Measurements from ENCODE around the gene ADCY10. TPM values are rescaled to one million over a fixed set of nuclear protein-coding genes. Genes with fewer than 3 reads are reported as not detected.

ADCY10 gene
- total and polyA plus RNA-seq, 2 of the 4 experiments (the other 2 are of a cell fraction), result under 0.01 to 0.03 TPM

DNA sequence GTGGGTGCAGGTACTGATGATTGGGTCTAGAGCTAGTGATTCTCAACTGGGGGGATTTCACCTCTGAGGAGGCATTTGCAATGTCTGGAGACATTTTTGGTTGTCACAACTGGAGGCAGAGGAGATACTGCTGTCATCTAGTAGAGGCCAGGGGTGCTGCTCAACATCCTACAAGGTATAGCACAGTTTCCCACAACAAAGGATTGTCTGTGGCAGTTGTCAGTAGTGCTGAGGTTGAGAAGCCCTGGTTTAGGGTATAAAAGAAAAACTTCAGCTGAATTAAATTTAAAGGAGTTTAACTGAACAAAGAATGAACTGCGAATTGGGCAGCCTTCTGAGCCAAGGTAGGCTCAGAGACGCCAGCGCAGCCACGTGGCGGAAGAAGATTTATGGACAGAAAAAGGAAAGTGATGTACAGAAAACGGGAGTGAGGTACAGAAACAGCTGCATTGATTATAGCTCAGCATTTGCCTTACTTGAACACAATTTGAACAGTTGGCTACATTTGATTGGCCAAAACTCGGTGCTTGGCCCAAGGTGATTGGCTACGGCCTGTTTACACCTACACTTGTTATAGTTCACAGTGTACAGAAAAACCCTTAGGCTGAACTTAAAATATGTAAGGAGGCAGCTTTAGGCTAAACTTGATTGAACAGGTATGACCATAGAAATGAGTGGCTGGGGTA is 151.7 kb downstream of the ADCY10 start:
- peaks cover 7% of the 10 kb centered on the region for H3K4me1 ChIP-seq (ENCODE audit: control insufficient read depth, insufficient read depth, low read length)
- H2BK15ac ChIP-seq (ENCODE audit: low read depth, low read length), result no peak overlapping the region
- no peak overlapping the region for H3K4ac ChIP-seq (ENCODE audit: low read depth, low read length)
- CTCF ChIA-PET, result interaction anchor here (0.5 kb wide), 1 partner anchor 402 kb away, joined by 3 read pairs; no protein-coding TSS in a partner anchor
- H3K36me3 ChIP-seq (ENCODE audit: control insufficient read depth, insufficient read depth, low read length), result peaks cover 4% of the 10 kb centered on the region
- H3K27ac ChIP-seq (ENCODE audit: insufficient read depth, low read length), result no peak overlapping the region
- no peak overlapping the region for H4K91ac ChIP-seq (ENCODE audit: insufficient read depth, low read depth, low read length)
- H3K9me1 ChIP-seq (ENCODE audit: insufficient read depth, low read length), result peaks cover 4% of the 10 kb centered on the region
- no peak overlapping the region for H3K9ac ChIP-seq (ENCODE audit: low read depth, low read length)
- H3K79me1 ChIP-seq (ENCODE audit: low read depth in 1 of 2, low read length in 2 of 2), result peaks cover 32 to 81% of the 10 kb centered on the region in 2 experiments
- no peak overlapping the region for H2AFZ ChIP-seq (replicated peaks; ENCODE audit: low read length, poor library complexity)
- intact Hi-C loops (cut with micrococcal nuclease), result no loop called here
- peaks cover 66% of the 10 kb centered on the region for H4K20me1 ChIP-seq (ENCODE audit: insufficient read depth, low read length)
- H4K5ac ChIP-seq (ENCODE audit: low read depth, low read length), result no peak overlapping the region
- DNase-seq (no peak), ATAC-seq (ENCODE audit: low read depth) (no peak)
- H3K14ac ChIP-seq (replicated peaks; ENCODE audit: low read depth, low read length), result no peak overlapping the region
- H2BK20ac ChIP-seq (ENCODE audit: low read depth, low read length), result no peak overlapping the region
- BruUV-seq (replicated peaks), result no TSS peak
- POLR2A ChIA-PET (ENCODE audit: unreplicated experiment), result no interaction called here
- WGBS, 2 experiments (ENCODE audit: extremely low coverage in 2 of 2, insufficient read length in 1 of 2), result 83% methylated on average over 1 of the region's 8 CpGs; no CpG with 5 or more reads in 1 of the 2 experiments
- dilution Hi-C loops (cut with HindIII; ENCODE audit: low sequenced_read_pairs, unreplicated experiment), result no loop called here
- H2AK9ac ChIP-seq (replicated peaks; ENCODE audit: low read depth, low read length, poor library complexity), result no peak overlapping the region
- H3K27me3 ChIP-seq (ENCODE audit: control insufficient read depth, insufficient read depth, low read length), result no peaks in the 10 kb centered on the region
- no peak for TF ChIP-seq RAD21 (IDR thresholded peaks at IDR 0.05; ENCODE audit: low read length)
- TF ChIP-seq BHLHE40 (IDR thresholded peaks at IDR 0.05; ENCODE audit: low read depth, low read length), result no peak
- no peak overlapping the region for H3K23ac ChIP-seq (ENCODE audit: low read depth, low read length)
- no peak overlapping the region for H3K4me3 ChIP-seq (ENCODE audit: insufficient read depth, low read depth, low read length)
- H4K8ac ChIP-seq (ENCODE audit: low read depth in 2 of 2, low read length in 2 of 2), result no peak overlapping the region
- H2BK5ac ChIP-seq (ENCODE audit: low read depth, low read length, poor library complexity, severe bottlenecking), result no peak overlapping the region
- H2BK120ac ChIP-seq (ENCODE audit: low read depth, low read length), result no peak overlapping the region
- in situ Hi-C loops (cut with MboI; ENCODE audit: low sequenced_read_pairs), result no loop called here
- no peak overlapping the region for H3K56ac ChIP-seq (ENCODE audit: extremely low read depth, insufficient read depth, low read length)
- H3K9me3 ChIP-seq (ENCODE audit: control insufficient read depth, insufficient read depth, low read length), result no peaks in the 10 kb centered on the region
- H3K18ac ChIP-seq (ENCODE audit: low read depth, low read length), result no peak overlapping the region
- no peak overlapping the region for H3K4me2 ChIP-seq (ENCODE audit: low read depth, low read length)
- H2AK5ac ChIP-seq (ENCODE audit: low read depth, low read length), result no peak overlapping the region

Measured in IMR-90 (cell line).